Measurements from ENCODE around the gene ZNF655. TPM values are rescaled to one million over a fixed set of nuclear protein-coding genes. Genes with fewer than 3 reads are reported as not detected.

The ZNF655 gene
- polyA plus RNA-seq, 3 donors, result 25.1 to 51.8 (median 40.9) TPM

DNA sequence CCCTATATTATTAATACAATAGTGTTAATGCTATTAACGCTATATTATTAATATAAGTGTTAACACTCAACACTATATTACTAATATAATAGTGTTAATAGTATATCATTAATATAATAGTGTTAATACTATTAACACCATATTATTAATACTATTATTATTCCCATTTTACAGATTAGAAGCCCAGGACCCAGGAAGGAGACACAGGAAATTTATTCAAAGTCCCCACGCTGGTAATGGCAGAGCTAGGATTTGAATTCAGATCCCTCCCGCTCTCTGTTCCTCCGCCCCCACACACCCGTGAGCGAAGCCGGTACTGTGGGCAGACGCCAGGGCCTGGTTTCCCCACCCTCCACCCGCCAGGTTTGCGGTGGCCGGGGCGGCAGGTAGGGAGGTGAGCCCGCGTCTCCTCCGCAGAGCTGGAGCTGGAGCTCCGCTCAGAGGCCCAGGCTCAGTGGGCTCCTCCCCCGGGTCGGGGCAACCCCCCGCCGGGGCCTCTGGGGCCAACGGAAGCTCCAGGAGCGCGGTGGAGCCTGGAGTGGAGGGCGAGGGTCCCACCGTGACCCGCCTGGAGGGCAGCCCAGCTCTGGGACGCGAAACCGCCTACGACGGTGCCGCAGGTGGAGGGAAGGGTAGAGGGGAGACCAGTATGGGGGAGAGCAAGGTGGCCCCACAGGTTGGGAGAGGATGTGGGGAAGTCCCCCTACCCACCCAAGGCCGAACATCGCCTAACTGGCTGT lies 39.5 kb downstream of the ZNF655 start, which contains the start of gene TMEM225B:
TMEM225B (plus strand) TSS at position 506 of the 740 bp plus-strand sequence. CDS start 6,122 bp downstream, outside the sequence.
- H3K27ac ChIP-seq (ENCODE audit: low read depth, low read length), result no peak within 1 kb of the TSS

GRCh38 chr7:99599836-99600235 lies 41.4 kb downstream of the ZNF655 start:
- WGBS, 3 donors, result 72 to 82% (median 75%) methylated on average over 4 of the region's 4 CpGs
- H3K27ac ChIP-seq (ENCODE audit: low read depth, low read length), result no peak overlapping the region

More for the DNA sequence above, 39.5 kb downstream of the ZNF655 start, which contains the start of gene TMEM225B:
- 66 to 74% (median 68%) methylated on average over 24 to 34 of the region's 34 CpGs for WGBS, 3 donors

DNA sequence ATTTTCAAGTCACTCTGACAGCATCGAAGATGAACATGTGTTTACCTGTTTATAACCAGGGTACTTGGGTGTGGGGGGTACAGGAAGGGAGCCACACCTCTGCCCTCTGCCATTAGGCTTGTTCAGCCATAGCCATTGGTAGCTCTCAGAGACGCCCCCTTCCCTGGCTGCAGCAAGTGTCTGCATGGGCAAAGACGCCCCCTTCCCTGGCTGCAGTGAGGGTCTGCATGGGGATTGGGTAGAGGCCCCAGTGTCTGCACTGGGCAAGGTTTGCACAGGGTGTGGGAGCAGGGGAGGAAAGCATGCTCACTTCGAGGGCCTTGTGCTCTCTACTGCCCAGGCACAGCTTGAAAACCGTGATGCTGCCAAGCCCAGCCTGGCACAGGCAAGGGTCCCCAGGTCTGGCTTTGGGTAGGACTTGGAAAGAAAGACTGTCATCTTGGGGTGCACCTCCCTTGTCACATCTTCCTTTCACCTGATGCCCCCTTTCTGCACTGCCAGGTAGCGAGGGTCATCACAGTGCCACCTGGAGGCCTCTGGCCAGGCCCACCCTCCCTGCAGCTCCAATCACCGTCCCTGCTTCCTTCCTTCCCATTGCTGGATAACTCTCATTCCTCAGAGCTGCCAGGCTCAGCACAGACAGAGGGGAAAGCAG lies 43.3 kb downstream of the ZNF655 start:
- WGBS, 3 donors, result 73 to 81% (median 75%) methylated on average over 6 to 7 of the region's 7 CpGs
- no peak overlapping the region for H3K27ac ChIP-seq (ENCODE audit: low read depth, low read length)

DNA sequence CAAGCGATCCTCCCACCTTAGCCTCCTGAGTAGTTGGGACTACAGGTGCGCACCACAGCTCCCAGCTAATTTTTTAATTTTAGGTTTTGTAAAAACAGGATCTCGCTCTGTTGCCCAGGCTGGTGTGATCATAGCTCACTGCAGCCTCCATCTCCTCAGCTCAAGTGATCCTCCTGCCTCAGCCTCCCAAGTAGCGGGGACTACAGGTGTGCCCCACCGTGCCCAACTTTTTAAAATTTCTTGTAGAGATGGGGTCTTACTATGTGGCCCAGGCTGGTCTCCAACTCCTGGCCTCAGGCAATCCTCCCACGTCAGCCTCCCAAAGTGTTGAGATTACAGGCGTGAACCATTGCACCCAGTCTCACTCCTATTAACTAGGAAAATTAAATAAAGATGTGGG lies 47.1 kb downstream of the ZNF655 start:
- 91 to 96% (median 95%) methylated on average over 7 of the region's 7 CpGs for WGBS, 3 donors
- no peak overlapping the region for H3K27ac ChIP-seq (ENCODE audit: low read depth, low read length)

GRCh38 chr7:99606531-99606930 lies 48.1 kb downstream of the ZNF655 start:
- WGBS, 3 donors, result 68 to 77% (median 76%) methylated on average over 8 of the region's 8 CpGs
- H3K27ac ChIP-seq (ENCODE audit: low read depth, low read length), result no peak overlapping the region

DNA sequence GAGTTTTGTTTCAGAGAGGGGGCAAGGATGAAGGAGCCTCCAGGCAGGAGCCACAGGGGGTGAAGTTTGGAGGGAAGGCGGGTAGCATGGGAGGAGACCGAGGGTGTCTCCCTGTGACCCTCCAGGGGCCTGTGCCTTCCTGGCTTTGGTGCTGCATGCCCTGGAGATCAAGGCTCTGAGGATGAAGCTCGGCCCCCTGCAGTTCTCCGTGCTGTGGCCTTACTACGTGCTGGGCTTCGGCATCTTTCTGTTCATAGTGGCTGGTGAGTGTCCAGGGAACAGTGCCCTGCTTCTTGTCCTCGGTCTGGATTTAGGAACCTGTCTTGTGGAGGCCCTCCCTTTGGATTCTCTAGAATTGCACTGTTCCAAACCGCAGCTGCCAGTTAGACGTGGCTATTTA lies 49.1 kb downstream of the ZNF655 start:
- WGBS, 3 donors, result 77 to 83% (median 80%) methylated on average over 9 of the region's 9 CpGs

DNA sequence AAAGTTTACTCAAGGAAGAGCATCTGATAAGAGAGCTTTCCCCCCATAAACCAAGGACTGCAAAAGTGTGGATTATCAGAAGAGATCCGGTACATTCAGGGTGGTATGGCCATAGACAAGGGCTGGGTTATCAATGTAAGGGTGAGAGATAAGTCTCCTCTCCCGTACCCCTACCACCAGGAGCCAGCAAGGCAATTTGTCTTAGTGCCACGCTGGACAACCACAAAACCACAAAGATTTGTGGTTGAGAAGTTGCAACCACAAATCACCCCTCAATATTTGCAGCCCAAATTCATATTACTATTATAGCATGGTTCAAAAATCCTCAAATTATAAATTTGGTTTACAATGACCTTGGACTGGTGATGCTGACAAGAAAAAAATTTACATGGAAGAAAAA lies 56.1 kb downstream of the ZNF655 start:
- no peak overlapping the region for H3K27ac ChIP-seq (ENCODE audit: low read depth, low read length)
- WGBS, 3 donors, result 56 to 68% (median 62%) methylated on average over 3 of the region's 3 CpGs

More for the DNA sequence above, 49.1 kb downstream of the ZNF655 start:
- H3K27ac ChIP-seq (ENCODE audit: low read depth, low read length), result no peak overlapping the region

DNA sequence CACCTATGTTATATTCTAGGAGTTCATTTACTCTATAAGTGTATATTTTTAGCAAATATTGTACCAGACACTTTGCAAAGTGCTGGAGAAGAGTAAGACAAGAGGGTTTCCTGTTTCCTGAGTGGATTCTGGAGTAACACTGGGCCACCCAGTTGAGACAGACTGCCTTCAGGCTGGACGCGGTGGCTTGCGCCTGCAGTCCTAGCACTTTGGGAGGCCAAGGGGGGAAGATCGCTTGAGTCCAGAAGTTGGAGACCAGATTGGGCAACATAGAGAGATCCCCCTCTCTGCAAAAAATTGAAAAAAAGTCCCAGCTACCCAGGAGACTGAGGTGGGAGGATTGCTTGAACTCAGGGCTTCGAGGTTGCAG lies 57.5 kb downstream of the ZNF655 start:
- no peak overlapping the region for H3K27ac ChIP-seq (ENCODE audit: low read depth, low read length)
- 83 to 96% (median 88%) methylated on average over 5 of the region's 5 CpGs for WGBS, 3 donors

- no peak within 1 kb of the TSS for H3K27ac ChIP-seq (ENCODE audit: low read depth, low read length)
- WGBS, 3 donors, result 0 to 1% (median 0%) methylated on average over 59 to 60 of the region's 60 CpGs
Observed at GRCh38 chr7:99616359-99617191, 58.1 kb downstream of the ZNF655 start, which contains the start of gene ZSCAN25. TSS of gene ZSCAN25 (plus strand) at chr7:99616946. CDS start at chr7:99619607, 2,661 bp downstream.

GRCh38 chr7:99617192-99617781 lies 58.8 kb downstream of the ZNF655 start:
- WGBS, 3 donors, result 7 to 17% (median 17%) methylated on average over 22 of the region's 22 CpGs
- H3K27ac ChIP-seq (ENCODE audit: low read depth, low read length), result no peak overlapping the region

DNA sequence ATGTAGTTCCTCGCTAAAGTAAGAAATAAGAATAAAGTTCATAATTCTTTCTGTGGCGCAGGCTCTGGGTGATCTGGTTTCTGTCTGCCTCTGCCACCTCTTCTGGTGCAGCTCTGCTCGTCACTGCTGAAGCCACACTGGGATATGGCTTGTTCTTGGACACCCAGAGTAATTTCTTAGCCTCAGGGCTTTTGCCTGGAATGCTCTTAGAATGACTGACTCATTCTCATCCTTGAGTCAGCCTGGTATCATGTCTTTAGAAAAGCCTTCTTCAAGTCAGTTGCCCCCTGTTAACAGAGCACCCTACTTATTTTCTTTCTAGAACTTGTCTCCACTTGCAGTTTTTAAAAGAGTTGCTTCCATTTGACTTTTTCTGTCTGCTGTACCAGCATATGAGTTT lies 60.3 kb downstream of the ZNF655 start:
- WGBS, 3 donors, result 92 to 99% (median 94%) methylated on average over 3 of the region's 3 CpGs
- no peak overlapping the region for H3K27ac ChIP-seq (ENCODE audit: low read depth, low read length)

GRCh38 chr7:99619571-99620130 lies 61.2 kb downstream of the ZNF655 start:
- H3K27ac ChIP-seq (ENCODE audit: low read depth, low read length), result no peak overlapping the region
- 90 to 96% (median 95%) methylated on average over 18 of the region's 18 CpGs for WGBS, 3 donors

- H3K27ac ChIP-seq (ENCODE audit: low read depth, low read length), result no peak overlapping the region
- WGBS, 3 donors, result 90 to 94% (median 92%) methylated on average over 5 of the region's 5 CpGs
Observed at GRCh38 chr7:99621271-99621670, 62.8 kb downstream of the ZNF655 start.

DNA sequence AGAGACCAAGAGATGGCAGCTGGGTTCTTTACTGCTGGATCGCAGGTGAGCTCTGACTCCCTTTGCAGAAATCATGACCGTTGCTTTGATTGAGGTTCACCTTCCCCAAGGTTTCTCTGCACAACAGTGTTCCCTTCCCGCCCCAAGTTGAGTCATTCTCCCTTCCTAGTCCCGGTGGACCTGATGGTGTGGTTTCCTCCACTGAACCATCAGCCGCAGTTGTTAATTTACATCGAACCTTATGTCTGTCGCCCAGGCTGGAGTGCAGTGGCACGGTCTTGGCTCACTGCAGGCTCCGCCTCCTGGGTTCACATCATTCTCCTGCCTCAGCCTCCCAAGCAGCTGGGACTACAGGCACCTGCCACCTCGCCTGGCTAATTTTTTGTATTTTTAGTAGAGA lies 64.2 kb downstream of the ZNF655 start:
- WGBS, 3 donors, result 88 to 92% (median 91%) methylated on average over 10 of the region's 10 CpGs
- no peak overlapping the region for H3K27ac ChIP-seq (ENCODE audit: low read depth, low read length)

DNA sequence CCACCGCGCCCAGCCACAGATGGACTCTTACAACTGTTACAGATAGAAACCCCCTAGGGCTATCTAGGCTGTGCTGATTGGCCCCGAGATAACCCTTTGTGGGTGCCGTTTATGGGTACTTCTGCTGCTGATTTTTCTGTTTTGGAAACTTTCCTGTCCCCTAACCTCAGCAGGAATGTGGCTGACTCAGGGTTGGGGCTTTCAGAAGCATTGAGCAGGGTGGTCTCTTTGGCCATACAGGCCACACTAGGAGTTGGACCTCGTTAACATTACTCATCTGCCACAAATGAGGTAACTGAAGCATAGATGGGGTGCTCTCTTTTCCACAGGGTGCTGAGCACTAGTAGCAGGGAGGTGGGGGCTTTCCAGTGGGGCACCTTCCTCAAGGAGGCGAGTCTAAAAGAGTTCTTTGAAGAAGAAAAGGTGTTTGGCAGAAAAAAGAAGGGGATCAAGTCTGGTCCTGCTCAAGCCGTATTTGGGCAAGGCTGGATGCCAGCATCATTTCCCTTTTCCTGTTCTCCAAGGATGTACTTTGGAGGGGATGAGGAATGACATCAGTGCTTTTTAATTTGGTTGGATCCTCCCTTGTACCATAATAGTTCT lies 64.8 kb downstream of the ZNF655 start:
- WGBS, 3 donors, result 82 to 87% (median 84%) methylated on average over 7 of the region's 7 CpGs
- H3K27ac ChIP-seq (ENCODE audit: low read depth, low read length), result no peak overlapping the region

DNA sequence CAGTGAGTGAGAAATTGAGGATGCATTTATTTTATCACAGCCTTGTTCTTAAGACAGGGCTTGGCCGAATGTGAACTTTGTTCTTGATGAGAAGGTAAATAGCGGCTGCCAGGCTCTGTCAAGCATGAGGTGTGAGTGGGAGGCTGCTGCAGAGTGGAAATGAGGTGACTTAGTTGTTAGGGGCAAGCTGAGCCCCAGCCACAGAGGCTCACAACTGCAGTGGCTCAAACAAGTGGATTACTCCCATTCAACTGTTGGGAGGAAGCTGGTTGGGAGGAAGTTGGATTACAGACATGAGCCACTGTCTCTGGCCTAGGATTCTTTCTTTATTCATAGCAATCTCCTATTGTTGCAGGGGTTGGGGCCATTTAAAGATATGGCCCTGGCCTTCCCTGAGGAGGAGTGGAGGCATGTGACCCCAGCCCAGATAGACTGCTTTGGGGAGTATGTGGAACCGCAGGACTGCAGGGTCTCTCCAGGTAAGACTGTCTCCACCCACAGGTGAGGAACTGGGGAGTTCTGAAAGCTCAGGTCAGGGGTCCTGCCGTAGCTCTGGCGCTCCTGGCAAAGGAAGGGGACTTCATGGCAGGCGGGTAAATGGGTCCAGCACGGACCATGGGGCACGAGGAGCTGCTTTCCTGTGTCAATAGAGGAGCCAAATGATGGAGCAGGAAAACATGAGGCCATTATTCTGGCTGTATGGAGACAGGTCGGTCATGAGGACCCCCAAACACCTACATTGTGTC lies 65.4 kb downstream of the ZNF655 start:
- WGBS, 3 donors, result 84 to 88% (median 86%) methylated on average over 9 of the region's 9 CpGs
- H3K27ac ChIP-seq (ENCODE audit: low read depth, low read length), result no peak overlapping the region

- H3K27ac ChIP-seq (ENCODE audit: low read depth, low read length), result no peak overlapping the region
- 63 to 85% (median 77%) methylated on average over 16 of the region's 16 CpGs for WGBS, 3 donors
Observed at GRCh38 chr7:99624484-99624883, 66.0 kb downstream of the ZNF655 start.
